BJ (cell line): ENCODE results near the gene FAM9A. TPM values are rescaled to one million over a fixed set of nuclear protein-coding genes. Genes with fewer than 3 reads are reported as not detected.
"Not testable (repeated sequence)": the region's sequence is repeated elsewhere in the genome, so short reads cannot be mapped to it uniquely, and the experiment has no call there.

Experiments used
- CTCF ChIA-PET: fragments of 350-600 bp; formaldehyde crosslinking; extraction: SDS; loops from one replicate; lab custom pipeline; 2021; ENCODE audit warnings: antibody characterized with exemption, inconsistent platforms; lab: Yijun Ruan, JAX
- POLR2A ChIA-PET: fragments of 300-600 bp; sonication (Branson Sonifier 250); formaldehyde crosslinking; extraction: SDS; loops from one replicate; lab custom pipeline; 2021; ENCODE audit warnings: antibody characterized with exemption; lab: Charles Lee
- DNase-seq: peaks from one replicate; pipeline ENCODE4 v3.0.0-alpha.2; 2011; ENCODE audit warnings: low read depth
- H3K27me3 ChIP-seq: 2 replicates; pipeline ENCODE4 v1.6.0; 2011; ENCODE audit warnings: low read length; ENCODE audit not compliant: control insufficient read depth, insufficient read depth
- H3K36me3 ChIP-seq: 2 replicates; pipeline ENCODE4 v1.5.1; 2011; ENCODE audit warnings: low read length; ENCODE audit not compliant: control insufficient read depth, insufficient read depth
- H3K4me3 ChIP-seq: 2 replicates; pipeline ENCODE4 v1.5.1; 2011; ENCODE audit warnings: low read depth, mild to moderate bottlenecking, control low read depth, low read length
- polyA plus RNA-seq: library from polyadenylated mRNA; depleted of rRNA; stranded (reverse); fragments of >200 nt; gene quantifications from 2 replicates; pipeline ENCODE4 v1.2.3, GENCODE V29; 2011
- TF ChIP-seq, protein P1 (sequence below): IDR thresholded peaks from 2 replicates; pipeline ENCODE4 v1.5.1; 2011; ENCODE audit warnings: low read depth, mild to moderate bottlenecking, control low read depth, inconsistent platforms, low read length, moderate library complexity; ENCODE audit not compliant: insufficient read depth

Gene FAM9A
- polyA plus RNA-seq, 1 experiment, result not detected

DNA sequence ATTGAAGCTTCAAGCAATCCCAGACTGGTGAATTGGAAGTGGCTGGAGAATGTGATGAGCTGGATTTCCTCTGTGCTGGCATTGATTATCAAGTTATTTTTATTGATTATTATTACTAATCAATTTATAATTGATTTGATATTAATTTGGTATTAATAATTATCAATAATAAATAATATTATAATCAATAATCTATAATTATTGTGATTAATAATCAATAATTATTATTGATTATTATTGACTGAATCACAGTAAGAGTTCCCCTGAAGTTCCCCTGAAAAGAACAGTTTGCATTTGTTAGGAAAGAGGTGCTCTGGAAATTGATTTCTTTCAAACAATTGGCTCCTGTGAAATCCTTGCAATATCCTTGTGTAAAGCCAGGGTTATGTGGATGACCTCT lies 7.5 kb upstream of the FAM9A start:
- ChIA-PET CTCF (interaction anchor here (0.6 to 1.0 kb wide), 3 partner anchors 56 to 78 kb away, joined by 3 to 4 read pairs (median 3); no protein-coding TSS in a partner anchor), POLR2A (no interaction called here)
- TF ChIP-seq, protein P1, sequence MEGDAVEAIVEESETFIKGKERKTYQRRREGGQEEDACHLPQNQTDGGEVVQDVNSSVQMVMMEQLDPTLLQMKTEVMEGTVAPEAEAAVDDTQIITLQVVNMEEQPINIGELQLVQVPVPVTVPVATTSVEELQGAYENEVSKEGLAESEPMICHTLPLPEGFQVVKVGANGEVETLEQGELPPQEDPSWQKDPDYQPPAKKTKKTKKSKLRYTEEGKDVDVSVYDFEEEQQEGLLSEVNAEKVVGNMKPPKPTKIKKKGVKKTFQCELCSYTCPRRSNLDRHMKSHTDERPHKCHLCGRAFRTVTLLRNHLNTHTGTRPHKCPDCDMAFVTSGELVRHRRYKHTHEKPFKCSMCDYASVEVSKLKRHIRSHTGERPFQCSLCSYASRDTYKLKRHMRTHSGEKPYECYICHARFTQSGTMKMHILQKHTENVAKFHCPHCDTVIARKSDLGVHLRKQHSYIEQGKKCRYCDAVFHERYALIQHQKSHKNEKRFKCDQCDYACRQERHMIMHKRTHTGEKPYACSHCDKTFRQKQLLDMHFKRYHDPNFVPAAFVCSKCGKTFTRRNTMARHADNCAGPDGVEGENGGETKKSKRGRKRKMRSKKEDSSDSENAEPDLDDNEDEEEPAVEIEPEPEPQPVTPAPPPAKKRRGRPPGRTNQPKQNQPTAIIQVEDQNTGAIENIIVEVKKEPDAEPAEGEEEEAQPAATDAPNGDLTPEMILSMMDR, result no peak
- no peaks in the 10 kb centered on the region for H3K27me3 ChIP-seq
- H3K4me3 ChIP-seq, result no peak overlapping the region
- H3K36me3 ChIP-seq, result no peaks in the 10 kb centered on the region
- no peak for DNase-seq

DNA sequence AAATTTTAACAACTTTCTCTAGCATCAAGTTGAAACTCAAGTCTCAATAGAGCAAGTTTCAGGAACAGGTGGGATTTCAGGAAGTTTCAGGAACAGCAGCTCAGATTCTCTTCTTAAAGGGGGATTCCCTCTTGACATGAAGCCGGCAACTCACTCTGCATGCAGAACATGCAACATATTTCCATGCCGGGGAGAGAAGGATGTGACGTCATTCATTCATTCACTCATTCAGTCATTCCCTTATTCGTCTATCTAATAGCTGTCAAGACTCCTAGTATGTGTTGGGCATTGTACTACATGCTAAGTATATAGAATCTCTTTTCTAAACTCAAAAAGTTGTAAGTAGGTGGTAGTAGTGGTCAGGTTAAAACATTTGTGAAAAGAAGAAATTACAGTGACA lies 4.8 kb upstream of the FAM9A start:
- Histone ChIP-seq H3K4me3 (no peak overlapping the region), H3K36me3 (no peaks in the 10 kb centered on the region), H3K27me3 (no peaks in the 10 kb centered on the region)
- DNase-seq, result no peak
- TF ChIP-seq, protein P1, result no peak
- ChIA-PET CTCF (no interaction called here), POLR2A (no interaction called here)

DNA sequence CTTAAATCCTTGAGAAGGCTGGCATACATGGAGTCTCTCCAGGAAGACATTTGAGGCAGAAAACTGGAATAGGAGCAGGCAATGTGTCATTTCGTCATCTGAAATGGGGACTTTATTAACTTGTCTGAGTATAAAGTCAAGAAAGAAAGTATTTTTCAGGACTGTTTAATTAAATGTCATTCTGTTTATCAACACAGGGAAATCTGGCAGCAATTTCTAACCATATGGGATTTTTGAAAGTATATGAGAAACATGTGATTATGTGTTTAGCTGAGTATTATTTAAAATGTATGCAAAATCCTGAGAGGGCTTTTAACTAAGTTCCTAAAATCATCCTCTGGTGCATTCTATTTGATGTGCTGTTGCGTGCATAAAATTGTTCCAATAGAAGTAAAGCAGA lies 3.9 kb upstream of the FAM9A start:
- TF ChIP-seq, protein P1, result no peak
- no peak for DNase-seq
- no peak overlapping the region for H3K4me3 ChIP-seq
- no peaks in the 10 kb centered on the region for H3K27me3 ChIP-seq
- POLR2A ChIA-PET, result no interaction called here
- H3K36me3 ChIP-seq, result no peaks in the 10 kb centered on the region
- CTCF ChIA-PET, result interaction anchor here (0.7 kb wide), 1 partner anchor 25 kb away, joined by 3 read pairs; no protein-coding TSS in a partner anchor

DNA sequence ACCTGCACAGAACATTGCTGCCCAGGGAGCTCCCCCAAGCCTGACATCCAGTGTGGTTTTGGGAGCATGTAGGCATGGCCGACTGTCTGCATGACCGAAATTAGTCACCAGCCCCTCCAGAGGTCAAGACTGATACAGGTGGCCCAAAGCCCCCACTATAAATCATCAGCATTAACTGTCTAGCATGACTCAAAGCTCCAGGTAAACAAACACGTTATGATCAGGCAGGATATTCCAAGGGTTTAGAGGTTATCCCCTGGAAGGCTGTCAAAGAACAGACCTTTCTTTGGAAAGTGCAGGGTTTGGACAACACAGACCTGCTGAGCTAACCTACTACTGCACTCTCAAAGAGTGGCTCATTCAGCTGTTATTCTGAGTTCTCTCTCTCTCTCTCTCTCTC lies 2.1 kb upstream of the FAM9A start:
- POLR2A ChIA-PET, result no interaction called here
- Histone ChIP-seq H3K27me3 (no peaks in the 10 kb centered on the region), H3K4me3 (no peak overlapping the region), H3K36me3 (no peaks in the 10 kb centered on the region)
- DNase-seq, result no peak
- CTCF ChIA-PET, result interaction anchor here (1.3 to 1.9 kb wide), 2 partner anchors 13 to 65 kb away, joined by 5 to 6 read pairs; no protein-coding TSS in a partner anchor
- TF ChIP-seq, protein P1, result no peak

DNA sequence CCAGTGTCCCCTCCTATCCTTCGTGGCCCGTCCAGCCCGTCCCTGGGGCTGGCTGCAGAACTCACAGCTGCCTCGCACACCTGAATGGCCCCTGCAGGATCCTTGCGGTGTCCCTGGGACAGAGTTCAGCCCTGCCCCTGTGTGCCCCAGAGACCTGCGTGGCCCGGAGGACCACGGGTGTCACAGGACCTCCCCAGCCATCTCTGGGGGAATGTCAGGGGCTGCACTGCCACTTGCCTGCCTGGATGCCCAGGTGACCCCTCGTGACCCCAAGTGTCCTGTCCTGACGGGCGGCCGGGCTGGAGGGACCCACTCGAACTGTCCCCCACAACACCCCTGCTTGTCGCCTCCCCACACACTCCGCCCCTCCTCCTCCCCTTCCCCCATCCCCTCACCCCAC lies 832 bp downstream of the FAM9A start:
- H3K4me3 ChIP-seq, H3K36me3 ChIP-seq, DNase-seq, H3K27me3 ChIP-seq, POLR2A ChIA-PET: not testable (repeated sequence)
- CTCF ChIA-PET, result interaction anchor here (0.7 kb wide), 1 partner anchor 312 kb away, joined by 3 read pairs; no protein-coding TSS in a partner anchor

DNA sequence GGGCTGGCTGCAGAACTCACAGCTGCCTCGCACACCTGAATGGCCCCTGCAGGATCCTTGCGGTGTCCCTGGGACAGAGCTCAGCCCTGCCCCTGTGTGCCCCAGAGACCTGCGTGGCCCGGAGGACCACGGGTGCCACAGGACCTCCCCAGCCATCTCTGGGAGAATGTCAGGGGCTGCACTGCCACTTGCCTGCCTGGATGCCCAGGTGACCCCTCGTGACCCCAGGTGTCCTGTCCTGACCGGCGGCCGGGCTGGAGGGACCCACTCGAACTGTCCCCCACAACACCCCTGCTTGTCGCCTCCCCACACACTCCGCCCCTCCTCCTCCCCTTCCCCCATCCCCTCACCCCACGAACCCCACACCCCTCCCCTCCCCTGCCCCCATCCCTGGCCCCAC lies 1.9 kb downstream of the FAM9A start:
- POLR2A ChIA-PET, H3K27me3 ChIP-seq, CTCF ChIA-PET, H3K36me3 ChIP-seq, H3K4me3 ChIP-seq, DNase-seq: not testable (repeated sequence)

DNA sequence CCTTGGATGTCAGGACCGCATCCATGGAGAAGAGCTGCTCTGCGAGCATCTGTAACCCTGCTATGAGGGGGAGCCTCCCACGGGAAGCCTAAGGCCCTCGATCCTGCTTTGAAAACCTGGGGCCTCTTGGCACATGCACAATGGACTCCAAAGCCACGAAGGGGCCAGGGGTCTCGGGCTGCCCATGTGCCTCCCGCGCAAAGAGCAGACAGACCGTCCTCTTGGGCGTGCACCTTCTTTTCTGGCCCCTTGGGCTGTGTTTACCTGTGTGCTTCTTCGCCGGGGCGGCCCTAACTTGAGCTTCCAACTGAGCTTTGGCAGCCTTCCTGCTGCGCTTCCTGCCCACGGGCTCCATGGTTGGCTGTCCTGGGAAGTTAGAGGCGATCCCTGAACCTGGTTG lies 2.5 kb downstream of the FAM9A start:
- DNase-seq, H3K4me3 ChIP-seq, CTCF ChIA-PET, POLR2A ChIA-PET, H3K27me3 ChIP-seq, H3K36me3 ChIP-seq: not testable (repeated sequence)

DNA sequence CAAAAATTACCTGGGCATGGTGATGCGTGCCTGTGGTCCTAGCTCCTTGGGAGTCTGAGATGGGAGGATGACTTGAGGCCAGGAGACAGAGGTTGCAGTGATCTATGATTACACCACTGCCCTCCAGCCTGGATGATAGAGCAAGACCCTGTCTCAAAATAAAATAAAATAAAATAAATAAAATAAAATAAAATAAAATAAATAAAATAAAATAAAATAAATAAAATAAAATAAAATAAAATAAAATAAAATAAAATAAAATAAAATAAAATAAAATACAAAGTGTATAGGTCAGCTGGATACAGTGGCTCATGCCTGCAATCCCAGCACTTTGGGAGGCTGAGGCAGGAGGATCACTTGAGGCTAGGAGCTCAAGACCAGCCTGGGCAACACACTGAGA lies 14.1 kb downstream of the FAM9A start:
- DNase-seq, POLR2A ChIA-PET, CTCF ChIA-PET, H3K27me3 ChIP-seq, H3K36me3 ChIP-seq, H3K4me3 ChIP-seq: not testable (repeated sequence)
